Liver (tissue), 9 donors: ENCODE results near the gene RRAS2. TPM values are rescaled to one million over a fixed set of nuclear protein-coding genes. Genes with fewer than 3 reads are reported as not detected.

Experiments
- DNase-seq: peaks from one replicate; pipeline ENCODE4 v3.0.0-alpha.2; 2017; ENCODE audit warnings: low spot score
- H3K27ac ChIP-seq, 2 donors: one replicate each; pipeline ENCODE4 v1.7.0; 2013; ENCODE audit warnings: inconsistent platforms in 2 of 2, low read length in 2 of 2, control low read depth in 1 of 2, low read depth in 1 of 2, mild to moderate bottlenecking in 1 of 2
- H3K27me3 ChIP-seq, 4 donors: one replicate each; pipeline versions ENCODE4 v1.6.1 to v1.7.0; 2013; ENCODE audit warnings: low read length in 3 of 4, inconsistent platforms in 1 of 4, mild to moderate bottlenecking in 1 of 4, moderate library complexity in 1 of 4; ENCODE audit not compliant: control insufficient read depth in 4 of 4, insufficient read depth in 4 of 4
- H3K36me3 ChIP-seq, 4 donors: one replicate each; pipeline versions ENCODE4 v1.6.1 to v1.7.0; 2013; ENCODE audit warnings: low read length in 3 of 4, mild to moderate bottlenecking in 3 of 4, low read depth in 1 of 4, moderate library complexity in 1 of 4; ENCODE audit not compliant: control insufficient read depth in 4 of 4, insufficient read depth in 3 of 4
- H3K4me1 ChIP-seq, 4 donors: one replicate each; pipeline versions ENCODE4 v1.6.1 to v1.7.0; 2013; ENCODE audit warnings: low read length in 3 of 4, mild to moderate bottlenecking in 3 of 4, moderate library complexity in 1 of 4; ENCODE audit not compliant: control insufficient read depth in 4 of 4, insufficient read depth in 4 of 4
- H3K4me3 ChIP-seq, 3 donors: one replicate each; pipeline versions ENCODE4 v1.6.1 to v1.7.0; 2013; ENCODE audit warnings: low read length in 3 of 3, control low read depth in 1 of 3, low read depth in 1 of 3, mild to moderate bottlenecking in 1 of 3
- H3K9ac ChIP-seq, 2 donors: one replicate each; pipeline ENCODE4 v1.7.0; 2013; ENCODE audit warnings: low read length in 2 of 2, mild to moderate bottlenecking in 2 of 2, moderate library complexity in 2 of 2, control low read depth in 1 of 2, low read depth in 1 of 2
- H3K9me3 ChIP-seq, 4 donors: one replicate each; pipeline versions ENCODE4 v1.6.1 to v1.7.0; 2013; ENCODE audit warnings: low read length in 3 of 4; ENCODE audit not compliant: control insufficient read depth in 4 of 4
- ATF3 ChIP-seq: IDR thresholded peaks from 2 replicates; pipeline ENCODE4 v1.6.1; 2016; ENCODE audit warnings: antibody characterized with exemption
- EGR1 ChIP-seq, 2 donors: IDR thresholded peaks; 2 replicates each; pipeline ENCODE4 v1.6.1; 2016 to 2018; ENCODE audit warnings: antibody characterized with exemption in 2 of 2, low read depth in 2 of 2
- FOXA1 ChIP-seq: IDR thresholded peaks from 2 replicates; pipeline ENCODE4 v1.6.1; 2016; ENCODE audit warnings: antibody characterized with exemption
- GABPA ChIP-seq, 2 donors: IDR thresholded peaks in 1 of 2; conservative IDR thresholded peaks in 1 of 2; 2 replicates each; pipeline ENCODE4 v1.6.1; 2016; ENCODE audit warnings: antibody characterized with exemption in 2 of 2, mild to moderate bottlenecking in 1 of 2, moderate library complexity in 1 of 2
- HNF4A ChIP-seq, 2 donors: conservative IDR thresholded peaks; 2 replicates each; pipeline ENCODE4 v1.6.1; 2016; ENCODE audit warnings: antibody characterized with exemption in 2 of 2, mild to moderate bottlenecking in 2 of 2
- JUND ChIP-seq, 2 donors: IDR thresholded peaks; 2 replicates each; pipeline ENCODE4 v1.6.1; 2016; ENCODE audit warnings: antibody characterized with exemption in 2 of 2
- NR2F2 ChIP-seq: IDR thresholded peaks from 2 replicates; pipeline ENCODE4 v1.6.1; 2016; ENCODE audit warnings: antibody characterized with exemption
- RAD21 ChIP-seq, 2 donors: IDR thresholded peaks; 2 replicates each; pipeline ENCODE4 v1.6.1; 2016; ENCODE audit warnings: antibody characterized with exemption in 2 of 2, mild to moderate bottlenecking in 2 of 2
- RXRA ChIP-seq, 2 donors: IDR thresholded peaks; 2 replicates each; pipeline ENCODE4 v1.6.1; 2017 to 2018; ENCODE audit warnings: antibody characterized with exemption in 2 of 2, mild to moderate bottlenecking in 1 of 2
- TAF1 ChIP-seq: conservative IDR thresholded peaks from 2 replicates; pipeline ENCODE4 v1.6.1; 2016; ENCODE audit warnings: antibody characterized with exemption, mild to moderate bottlenecking
- YY1 ChIP-seq: IDR thresholded peaks from 2 replicates; pipeline ENCODE4 v1.6.1; 2016; ENCODE audit warnings: antibody characterized with exemption, mild to moderate bottlenecking
- ZBTB33 ChIP-seq: IDR thresholded peaks from 2 replicates; pipeline ENCODE4 v1.6.1; 2016; ENCODE audit warnings: antibody characterized with exemption
- WGBS: extraction: QIAGEN DNeasy Blood & Tissue Kit; methylation state at CpG from one replicate; pipeline ENCODE4 v1.1.7; 2013; 5-methylcytosine and 5-hydroxymethylcytosine counted together
- polyA plus RNA-seq, 2 donors: library from polyadenylated mRNA; stranded (reverse) in 1 of 2; unstranded in 1 of 2; fragments of 200-250 nt in 1 of 2; fragments of >200 nt in 1 of 2; fragmentation: Nextera tagmentation in 1 of 2; extraction: Ambion mirVana in 1 of 2; gene quantifications; one replicate each; pipeline versions ENCODE4 v1.2.1 to v1.2.3, GENCODE V29; 2013 to 2015
- total RNA-seq, 2 donors: library from RNA; depleted of rRNA; stranded (reverse); fragments of >200 nt; gene quantifications; one replicate each; pipeline ENCODE4 v1.2.3, GENCODE V29; 2014
- TF ChIP-seq, protein P1 (sequence below): IDR thresholded peaks from 2 replicates; pipeline ENCODE4 v1.6.1; 2016; ENCODE audit warnings: antibody characterized with exemption
- TF ChIP-seq, protein P2 (sequence below): IDR thresholded peaks from 2 replicates; pipeline ENCODE4 v1.6.1; 2016; ENCODE audit warnings: antibody characterized with exemption, mild to moderate bottlenecking
- TF ChIP-seq, protein P3 (sequence below): fragments of 150-350 bp; IDR thresholded peaks from 2 replicates; pipeline ENCODE4 v1.5.1; 2017; ENCODE audit warnings: improper control_type of control experiment, low read depth, low read length; ENCODE audit not compliant: missing input control
- donor health status: healthy.
- donor health status: healthy.
- donor health status: healthy.
- donor health status: healthy.
- donor health status: healthy.

RRAS2 gene
- total and polyA plus RNA-seq, 4 donors, result 11.2 to 23.8 (median 17.5) TPM

DNA sequence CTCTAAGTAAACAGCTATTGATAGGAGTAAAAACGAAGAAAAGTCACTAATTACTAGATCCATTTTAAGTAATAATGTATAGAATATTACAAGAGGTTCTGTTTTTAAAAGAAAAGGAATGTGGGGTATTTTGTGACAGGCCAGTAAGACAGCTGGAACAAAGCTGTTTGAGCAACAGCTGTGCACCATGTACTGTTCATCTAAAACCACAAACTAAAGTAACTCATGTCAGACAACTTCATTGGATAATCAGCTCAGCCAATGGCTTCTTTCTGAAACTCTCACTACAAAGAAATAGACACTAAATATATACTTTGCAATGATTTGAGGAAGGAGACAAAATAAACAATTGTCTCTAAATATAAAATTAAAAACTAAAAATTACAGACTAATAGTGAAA is 16.1 kb downstream of the RRAS2 start:
- no peak for TF ChIP-seq GABPA (IDR thresholded peaks at IDR 0.05 in 1 of 2, conservative IDR thresholded peaks at IDR 0.05 in 1 of 2)
- no peak for TF ChIP-seq JUND (IDR thresholded peaks at IDR 0.05)
- no peak for TF ChIP-seq YY1
- no peak for TF ChIP-seq FOXA1
- no peak for TF ChIP-seq EGR1 (IDR thresholded peaks at IDR 0.05; ENCODE audit: low read depth in 2 of 2)
- TF ChIP-seq RXRA (IDR thresholded peaks at IDR 0.05), result no peak
- H3K9ac ChIP-seq, result no peak overlapping the region
- H3K4me1 ChIP-seq, result no peaks in the 10 kb centered on the region
- WGBS, result 90% methylated on average over 1 of the region's 1 CpG
- no peak for DNase-seq
- H3K36me3 ChIP-seq, result no peaks in the 10 kb centered on the region
- H3K27ac ChIP-seq, result no peak overlapping the region
- no peak overlapping the region for H3K4me3 ChIP-seq
- H3K9me3 ChIP-seq, result peaks cover 0 to 4% (median 0%) of the 10 kb centered on the region in 4 donors
- H3K27me3 ChIP-seq, result no peaks in the 10 kb centered on the region

DNA sequence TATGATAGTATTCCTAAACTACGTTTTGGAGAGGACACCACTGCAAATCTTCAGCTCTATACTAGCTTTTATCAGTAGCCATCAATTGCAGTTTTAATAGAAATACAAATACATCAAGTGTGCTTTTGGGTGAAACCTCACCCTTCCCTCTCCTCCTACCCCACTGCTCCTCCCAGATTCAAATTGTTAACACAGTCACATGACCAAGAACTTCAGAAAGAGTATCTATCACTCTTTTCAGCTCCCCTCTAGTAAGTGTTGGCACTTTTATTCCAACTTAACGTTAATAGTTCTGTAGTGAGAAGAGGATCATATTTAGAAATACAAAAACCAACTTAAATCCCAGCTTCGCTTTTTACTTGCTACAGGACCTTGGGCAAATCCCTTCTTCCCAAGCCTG is 17.0 kb downstream of the RRAS2 start:
- DNase-seq, result no peak
- H3K27ac ChIP-seq, result no peak overlapping the region
- WGBS, result 86% methylated on average over 3 of the region's 3 CpGs
- no peaks in the 10 kb centered on the region for H3K27me3 ChIP-seq
- TF ChIP-seq YY1 (no peak), TAF1 (no peak), ZBTB33 (no peak)
- peaks cover 0 to 4% (median 0%) of the 10 kb centered on the region in 4 donors for H3K9me3 ChIP-seq
- no peaks in the 10 kb centered on the region for H3K4me1 ChIP-seq
- H3K36me3 ChIP-seq, result no peaks in the 10 kb centered on the region
- no peak overlapping the region for H3K9ac ChIP-seq
- H3K4me3 ChIP-seq, result no peak overlapping the region

GRCh38 chr11:14340721-14341120 is 18.3 kb downstream of the RRAS2 start:
- no peak for DNase-seq
- no peaks in the 10 kb centered on the region for H3K27me3 ChIP-seq
- no peaks in the 10 kb centered on the region for H3K4me1 ChIP-seq
- H3K9ac ChIP-seq, result no peak overlapping the region
- no peaks in the 10 kb centered on the region for H3K9me3 ChIP-seq
- WGBS, result 91% methylated on average over 2 of the region's 2 CpGs
- TF ChIP-seq ZBTB33 (no peak), RXRA (IDR thresholded peaks at IDR 0.05) (no peak), RAD21 (IDR thresholded peaks at IDR 0.05) (no peak), HNF4A (conservative IDR thresholded peaks at IDR 0.05) (no peak), YY1 (no peak), NR2F2 (no peak), TAF1 (no peak), ATF3 (no peak)
- TF ChIP-seq, protein P1, sequence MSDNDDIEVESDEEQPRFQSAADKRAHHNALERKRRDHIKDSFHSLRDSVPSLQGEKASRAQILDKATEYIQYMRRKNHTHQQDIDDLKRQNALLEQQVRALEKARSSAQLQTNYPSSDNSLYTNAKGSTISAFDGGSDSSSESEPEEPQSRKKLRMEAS, result no peak
- TF ChIP-seq, protein P2, sequence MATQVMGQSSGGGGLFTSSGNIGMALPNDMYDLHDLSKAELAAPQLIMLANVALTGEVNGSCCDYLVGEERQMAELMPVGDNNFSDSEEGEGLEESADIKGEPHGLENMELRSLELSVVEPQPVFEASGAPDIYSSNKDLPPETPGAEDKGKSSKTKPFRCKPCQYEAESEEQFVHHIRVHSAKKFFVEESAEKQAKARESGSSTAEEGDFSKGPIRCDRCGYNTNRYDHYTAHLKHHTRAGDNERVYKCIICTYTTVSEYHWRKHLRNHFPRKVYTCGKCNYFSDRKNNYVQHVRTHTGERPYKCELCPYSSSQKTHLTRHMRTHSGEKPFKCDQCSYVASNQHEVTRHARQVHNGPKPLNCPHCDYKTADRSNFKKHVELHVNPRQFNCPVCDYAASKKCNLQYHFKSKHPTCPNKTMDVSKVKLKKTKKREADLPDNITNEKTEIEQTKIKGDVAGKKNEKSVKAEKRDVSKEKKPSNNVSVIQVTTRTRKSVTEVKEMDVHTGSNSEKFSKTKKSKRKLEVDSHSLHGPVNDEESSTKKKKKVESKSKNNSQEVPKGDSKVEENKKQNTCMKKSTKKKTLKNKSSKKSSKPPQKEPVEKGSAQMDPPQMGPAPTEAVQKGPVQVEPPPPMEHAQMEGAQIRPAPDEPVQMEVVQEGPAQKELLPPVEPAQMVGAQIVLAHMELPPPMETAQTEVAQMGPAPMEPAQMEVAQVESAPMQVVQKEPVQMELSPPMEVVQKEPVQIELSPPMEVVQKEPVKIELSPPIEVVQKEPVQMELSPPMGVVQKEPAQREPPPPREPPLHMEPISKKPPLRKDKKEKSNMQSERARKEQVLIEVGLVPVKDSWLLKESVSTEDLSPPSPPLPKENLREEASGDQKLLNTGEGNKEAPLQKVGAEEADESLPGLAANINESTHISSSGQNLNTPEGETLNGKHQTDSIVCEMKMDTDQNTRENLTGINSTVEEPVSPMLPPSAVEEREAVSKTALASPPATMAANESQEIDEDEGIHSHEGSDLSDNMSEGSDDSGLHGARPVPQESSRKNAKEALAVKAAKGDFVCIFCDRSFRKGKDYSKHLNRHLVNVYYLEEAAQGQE, result no peak
- TF ChIP-seq, protein P3, sequence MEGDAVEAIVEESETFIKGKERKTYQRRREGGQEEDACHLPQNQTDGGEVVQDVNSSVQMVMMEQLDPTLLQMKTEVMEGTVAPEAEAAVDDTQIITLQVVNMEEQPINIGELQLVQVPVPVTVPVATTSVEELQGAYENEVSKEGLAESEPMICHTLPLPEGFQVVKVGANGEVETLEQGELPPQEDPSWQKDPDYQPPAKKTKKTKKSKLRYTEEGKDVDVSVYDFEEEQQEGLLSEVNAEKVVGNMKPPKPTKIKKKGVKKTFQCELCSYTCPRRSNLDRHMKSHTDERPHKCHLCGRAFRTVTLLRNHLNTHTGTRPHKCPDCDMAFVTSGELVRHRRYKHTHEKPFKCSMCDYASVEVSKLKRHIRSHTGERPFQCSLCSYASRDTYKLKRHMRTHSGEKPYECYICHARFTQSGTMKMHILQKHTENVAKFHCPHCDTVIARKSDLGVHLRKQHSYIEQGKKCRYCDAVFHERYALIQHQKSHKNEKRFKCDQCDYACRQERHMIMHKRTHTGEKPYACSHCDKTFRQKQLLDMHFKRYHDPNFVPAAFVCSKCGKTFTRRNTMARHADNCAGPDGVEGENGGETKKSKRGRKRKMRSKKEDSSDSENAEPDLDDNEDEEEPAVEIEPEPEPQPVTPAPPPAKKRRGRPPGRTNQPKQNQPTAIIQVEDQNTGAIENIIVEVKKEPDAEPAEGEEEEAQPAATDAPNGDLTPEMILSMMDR, result no peak
- no peak overlapping the region for H3K27ac ChIP-seq
- no peaks in the 10 kb centered on the region for H3K36me3 ChIP-seq
- no peak overlapping the region for H3K4me3 ChIP-seq
